ENCODE data around the gene NAA20. TPM values are rescaled to one million over a fixed set of nuclear protein-coding genes. Genes with fewer than 3 reads are reported as not detected.

Gene NAA20
- total RNA-seq, 1 experiment from 2014 or later: 81.5 TPM

DNA sequence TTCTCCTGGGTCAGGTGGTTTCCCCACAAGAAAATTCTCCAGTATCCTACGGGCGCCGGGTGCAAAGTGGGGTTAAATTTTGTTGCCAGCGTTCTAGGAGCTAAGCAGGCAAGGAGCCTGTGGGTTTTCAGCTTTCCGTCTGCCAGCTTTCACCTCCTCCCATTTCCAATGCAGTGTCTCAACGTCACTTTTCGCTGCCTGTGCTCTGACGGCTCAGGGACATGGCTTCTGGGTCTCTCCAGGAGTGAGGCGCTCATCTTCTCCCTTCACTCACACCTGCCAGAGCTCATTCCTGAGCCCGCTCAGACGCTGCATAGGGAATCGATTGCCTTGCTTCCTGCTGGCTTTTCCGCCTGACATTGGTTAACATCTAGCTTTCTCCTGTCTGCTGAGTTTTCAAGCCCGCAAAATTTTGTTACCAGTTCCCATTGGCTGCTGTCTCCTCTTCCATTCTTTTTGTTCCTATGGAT, 7.3 kb upstream of the NAA20 start:
- peaks cover 19% of the 10 kb centered on the region for H3K4me1 ChIP-seq
- intact Hi-C loops (cut with micrococcal nuclease; ENCODE audit: unreplicated experiment): no loop called here
- Mint-ChIP-seq H3K4me3 (ENCODE audit: unreplicated experiment) (no peak overlapping the region), H3K4me1 (ENCODE audit: low read depth, unreplicated experiment) (peaks cover 22% of the 10 kb centered on the region), H3K27me3 (ENCODE audit: insufficient read depth, unreplicated experiment) (no peaks in the 10 kb centered on the region), H3K36me3 (ENCODE audit: insufficient read depth, unreplicated experiment) (no peaks in the 10 kb centered on the region), H3K27ac (ENCODE audit: unreplicated experiment) (no peak overlapping the region), H3K9me3 (ENCODE audit: unreplicated experiment) (no peaks in the 10 kb centered on the region)
- ChIA-PET CTCF (no interaction called here), POLR2A (no interaction called here)
- TF ChIP-seq, protein P1, sequence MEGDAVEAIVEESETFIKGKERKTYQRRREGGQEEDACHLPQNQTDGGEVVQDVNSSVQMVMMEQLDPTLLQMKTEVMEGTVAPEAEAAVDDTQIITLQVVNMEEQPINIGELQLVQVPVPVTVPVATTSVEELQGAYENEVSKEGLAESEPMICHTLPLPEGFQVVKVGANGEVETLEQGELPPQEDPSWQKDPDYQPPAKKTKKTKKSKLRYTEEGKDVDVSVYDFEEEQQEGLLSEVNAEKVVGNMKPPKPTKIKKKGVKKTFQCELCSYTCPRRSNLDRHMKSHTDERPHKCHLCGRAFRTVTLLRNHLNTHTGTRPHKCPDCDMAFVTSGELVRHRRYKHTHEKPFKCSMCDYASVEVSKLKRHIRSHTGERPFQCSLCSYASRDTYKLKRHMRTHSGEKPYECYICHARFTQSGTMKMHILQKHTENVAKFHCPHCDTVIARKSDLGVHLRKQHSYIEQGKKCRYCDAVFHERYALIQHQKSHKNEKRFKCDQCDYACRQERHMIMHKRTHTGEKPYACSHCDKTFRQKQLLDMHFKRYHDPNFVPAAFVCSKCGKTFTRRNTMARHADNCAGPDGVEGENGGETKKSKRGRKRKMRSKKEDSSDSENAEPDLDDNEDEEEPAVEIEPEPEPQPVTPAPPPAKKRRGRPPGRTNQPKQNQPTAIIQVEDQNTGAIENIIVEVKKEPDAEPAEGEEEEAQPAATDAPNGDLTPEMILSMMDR (IDR thresholded peaks at IDR 0.05; ENCODE audit: insufficient read depth in 1 of 2, low read depth in 1 of 2, low read length in 1 of 2, severe bottlenecking in 1 of 2, unreplicated experiment in 1 of 2): no peak
- BruUV-seq (replicated peaks): no TSS peak
- no peaks in the 10 kb centered on the region for H3K9me3 ChIP-seq
- no peak overlapping the region for H3K4me3 ChIP-seq (ENCODE audit: low read depth, low read length)
- no peaks in the 10 kb centered on the region for H3K27me3 ChIP-seq (replicated peaks; ENCODE audit: control insufficient read depth, insufficient read depth, low read length)
- DNase-seq: no peak
- no peaks in the 10 kb centered on the region for H3K36me3 ChIP-seq (ENCODE audit: control insufficient read depth, insufficient read depth, low read length)

DNA sequence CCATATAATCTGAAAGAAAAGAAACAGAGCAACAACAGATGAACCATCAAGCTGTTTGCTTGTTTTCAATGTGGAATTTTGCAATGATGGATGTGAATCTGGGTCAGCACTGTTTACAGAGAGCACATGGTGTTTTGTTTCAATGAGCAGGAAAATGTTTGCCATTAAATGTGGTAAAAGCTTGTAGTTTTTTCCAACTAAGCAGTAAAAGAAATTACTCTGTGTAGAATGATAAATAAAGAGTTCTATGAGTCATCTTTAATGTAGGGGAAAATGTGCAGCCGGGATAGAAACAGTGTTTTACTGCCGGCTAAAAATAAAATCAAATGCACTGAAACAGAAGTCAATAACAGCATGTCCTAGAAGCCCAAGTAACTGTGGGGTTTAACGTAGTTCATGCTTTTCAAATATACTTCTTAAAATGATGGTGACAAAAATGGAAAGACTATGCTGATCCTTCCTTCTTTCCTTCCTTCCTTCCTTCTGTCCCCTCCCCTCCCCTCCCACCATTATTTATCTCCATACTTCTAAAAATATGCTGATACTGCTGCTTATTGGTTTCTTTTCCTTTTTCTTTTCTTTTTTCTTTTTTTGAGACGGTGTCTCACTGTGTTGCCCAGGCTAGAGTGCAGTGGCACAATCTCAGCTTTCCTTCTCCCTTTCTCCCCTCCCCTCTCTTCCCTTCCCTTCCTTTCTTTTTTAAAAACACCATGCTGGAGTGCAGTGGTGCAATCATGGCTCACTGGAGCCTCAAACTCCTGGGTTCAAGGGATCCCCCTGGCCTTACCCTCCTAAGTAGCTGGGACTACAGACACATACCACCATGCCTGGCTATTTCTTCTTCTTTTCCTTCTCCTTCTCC, 6.3 kb upstream of the NAA20 start:
- BruUV-seq (replicated peaks): no TSS peak
- ChIA-PET CTCF (no interaction called here), POLR2A (no interaction called here)
- intact Hi-C loops (cut with micrococcal nuclease; ENCODE audit: unreplicated experiment): no loop called here
- Histone ChIP-seq H3K9me3 (no peaks in the 10 kb centered on the region), H3K27me3 (replicated peaks; ENCODE audit: control insufficient read depth, insufficient read depth, low read length) (no peaks in the 10 kb centered on the region), H3K4me1 (peaks cover 28% of the 10 kb centered on the region), H3K4me3 (ENCODE audit: low read depth, low read length) (no peak overlapping the region), H3K36me3 (ENCODE audit: control insufficient read depth, insufficient read depth, low read length) (no peaks in the 10 kb centered on the region)
- H3K9me3 Mint-ChIP-seq (ENCODE audit: unreplicated experiment): no peaks in the 10 kb centered on the region
- no peaks in the 10 kb centered on the region for H3K27me3 Mint-ChIP-seq (ENCODE audit: insufficient read depth, unreplicated experiment)
- H3K4me1 Mint-ChIP-seq (ENCODE audit: low read depth, unreplicated experiment): peaks cover 15% of the 10 kb centered on the region
- TF ChIP-seq, protein P1 (IDR thresholded peaks at IDR 0.05; ENCODE audit: insufficient read depth in 1 of 2, low read depth in 1 of 2, low read length in 1 of 2, severe bottlenecking in 1 of 2, unreplicated experiment in 1 of 2): no peak
- peak in 1 of 2 experiments; percentile 29 for DNase-seq
- no peak overlapping the region for H3K4me3 Mint-ChIP-seq (ENCODE audit: unreplicated experiment)
- H3K36me3 Mint-ChIP-seq (ENCODE audit: insufficient read depth, unreplicated experiment): peaks cover 2% of the 10 kb centered on the region
- H3K27ac Mint-ChIP-seq (ENCODE audit: unreplicated experiment): peak overlapping the region; percentile 32

DNA sequence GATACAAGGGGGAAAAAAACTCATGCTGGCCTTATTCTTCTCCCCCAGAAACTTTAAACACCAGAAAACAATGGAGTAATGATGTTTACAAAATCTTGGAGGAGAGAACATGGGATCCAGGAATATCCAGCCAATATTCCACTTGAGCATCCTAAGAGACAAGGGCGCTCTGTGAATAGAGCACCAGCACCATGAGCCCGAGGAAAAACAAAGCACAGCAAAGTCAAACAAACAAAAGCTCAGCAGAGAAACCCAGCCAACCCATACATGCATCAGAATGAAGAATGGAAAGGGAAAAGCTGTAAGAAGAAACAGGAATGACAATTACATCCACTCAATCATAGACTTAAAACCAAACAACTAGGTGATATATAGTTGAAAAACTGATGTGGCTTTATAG, 4.6 kb upstream of the NAA20 start:
- no peaks in the 10 kb centered on the region for H3K27me3 ChIP-seq (replicated peaks; ENCODE audit: control insufficient read depth, insufficient read depth, low read length)
- POLR2A ChIA-PET: no interaction called here
- no TSS peak for BruUV-seq (replicated peaks)

More for the DNA sequence above, 4.6 kb upstream of the NAA20 start:
- H3K4me1 Mint-ChIP-seq (ENCODE audit: low read depth, unreplicated experiment): peaks cover 15% of the 10 kb centered on the region
- no peaks in the 10 kb centered on the region for H3K27me3 Mint-ChIP-seq (ENCODE audit: insufficient read depth, unreplicated experiment)
- H3K27ac Mint-ChIP-seq (ENCODE audit: unreplicated experiment): peak overlapping the region; percentile 76
- TF ChIP-seq, protein P1 (IDR thresholded peaks at IDR 0.05; ENCODE audit: insufficient read depth in 1 of 2, low read depth in 1 of 2, low read length in 1 of 2, severe bottlenecking in 1 of 2, unreplicated experiment in 1 of 2): no peak
- no peaks in the 10 kb centered on the region for H3K9me3 Mint-ChIP-seq (ENCODE audit: unreplicated experiment)
- H3K36me3 Mint-ChIP-seq (ENCODE audit: insufficient read depth, unreplicated experiment): peaks cover 15% of the 10 kb centered on the region
- intact Hi-C loops (cut with micrococcal nuclease; ENCODE audit: unreplicated experiment): no loop called here
- H3K4me1 ChIP-seq: peaks cover 32% of the 10 kb centered on the region
- H3K4me3 ChIP-seq (ENCODE audit: low read depth, low read length): no peak overlapping the region
- CTCF ChIA-PET: no interaction called here
- no peak for DNase-seq
- H3K9me3 ChIP-seq: no peaks in the 10 kb centered on the region
- no peak overlapping the region for H3K4me3 Mint-ChIP-seq (ENCODE audit: unreplicated experiment)
- H3K36me3 ChIP-seq (ENCODE audit: control insufficient read depth, insufficient read depth, low read length): no peaks in the 10 kb centered on the region
